ENCODE results near the gene TNFSF8. TPM values are rescaled to one million over a fixed set of nuclear protein-coding genes. Genes with fewer than 3 reads are reported as not detected.

The TNFSF8 gene
- total RNA-seq, 1 experiment from 2014 or later: not detected

- Mint-ChIP-seq H3K27ac (ENCODE audit: low read depth, unreplicated experiment) (no peak overlapping the region), H3K36me3 (ENCODE audit: insufficient read depth, unreplicated experiment) (no peaks in the 10 kb centered on the region), H3K4me3 (ENCODE audit: unreplicated experiment) (no peak overlapping the region), H3K27me3 (ENCODE audit: insufficient read depth, unreplicated experiment) (no peaks in the 10 kb centered on the region), H3K9me3 (ENCODE audit: unreplicated experiment) (no peaks in the 10 kb centered on the region), H3K4me1 (ENCODE audit: insufficient read depth, unreplicated experiment) (no peaks in the 10 kb centered on the region)
- POLR2A ChIA-PET: no interaction called here
- intact Hi-C loops (cut with micrococcal nuclease): no loop called here
- DNase-seq (ENCODE audit: unreplicated experiment): no peak
- CTCF ChIA-PET: interaction anchor here (0.6 to 4.6 kb wide), 12 partner anchors 8 to 941 kb away, joined by 3 to 30 read pairs (median 5); partner anchors contain the start of gene TEX48
- no TSS peak for BruUV-seq (replicated peaks)
- no peak for TF ChIP-seq CTCF (IDR thresholded peaks at IDR 0.05; ENCODE audit: unreplicated experiment)
Measured at GRCh38 chr9:114921171-114921570, 9.2 kb downstream of the TNFSF8 start.

- DNase-seq (ENCODE audit: unreplicated experiment): no peak
- H3K27ac Mint-ChIP-seq (ENCODE audit: low read depth, unreplicated experiment): no peak overlapping the region
- BruUV-seq (replicated peaks): no TSS peak
- no peaks in the 10 kb centered on the region for H3K36me3 Mint-ChIP-seq (ENCODE audit: insufficient read depth, unreplicated experiment)
- H3K4me3 Mint-ChIP-seq (ENCODE audit: unreplicated experiment): no peak overlapping the region
- ChIA-PET POLR2A (no interaction called here), CTCF (interaction anchor here (0.6 to 4.6 kb wide), 6 partner anchors 9 to 376 kb away, joined by 3 to 30 read pairs (median 4); partner anchors contain the start of gene TEX48)
- H3K4me1 Mint-ChIP-seq (ENCODE audit: insufficient read depth, unreplicated experiment): no peaks in the 10 kb centered on the region
- no peaks in the 10 kb centered on the region for H3K27me3 Mint-ChIP-seq (ENCODE audit: insufficient read depth, unreplicated experiment)
- no peaks in the 10 kb centered on the region for H3K9me3 Mint-ChIP-seq (ENCODE audit: unreplicated experiment)
- TF ChIP-seq CTCF (IDR thresholded peaks at IDR 0.05; ENCODE audit: unreplicated experiment): no peak
- intact Hi-C loops (cut with micrococcal nuclease): no loop called here
Measured at GRCh38 chr9:114919611-114920010, 10.8 kb downstream of the TNFSF8 start.

GRCh38 chr9:114916481-114916880 is 13.9 kb downstream of the TNFSF8 start:
- no peak for DNase-seq (ENCODE audit: unreplicated experiment)
- H3K27ac Mint-ChIP-seq (ENCODE audit: low read depth, unreplicated experiment): no peak overlapping the region
- POLR2A ChIA-PET: no interaction called here
- TF ChIP-seq CTCF (IDR thresholded peaks at IDR 0.05; ENCODE audit: unreplicated experiment): no peak
- CTCF ChIA-PET: interaction anchor here (0.5 to 12.0 kb wide), 3 partner anchors 10 to 237 kb away, joined by 3 to 250 read pairs (median 3); partner anchors contain the start of gene TEX48
- intact Hi-C loops (cut with micrococcal nuclease): no loop called here
- H3K4me1 Mint-ChIP-seq (ENCODE audit: insufficient read depth, unreplicated experiment): no peaks in the 10 kb centered on the region
- BruUV-seq (replicated peaks): no TSS peak
- H3K9me3 Mint-ChIP-seq (ENCODE audit: unreplicated experiment): no peaks in the 10 kb centered on the region
- no peaks in the 10 kb centered on the region for H3K27me3 Mint-ChIP-seq (ENCODE audit: insufficient read depth, unreplicated experiment)
- no peaks in the 10 kb centered on the region for H3K36me3 Mint-ChIP-seq (ENCODE audit: insufficient read depth, unreplicated experiment)
- no peak overlapping the region for H3K4me3 Mint-ChIP-seq (ENCODE audit: unreplicated experiment)

GRCh38 chr9:114914139-114914538 is 16.3 kb downstream of the TNFSF8 start:
- no peaks in the 10 kb centered on the region for H3K27me3 Mint-ChIP-seq (ENCODE audit: insufficient read depth, unreplicated experiment)

More at GRCh38 chr9:114914139-114914538, 16.3 kb downstream of the TNFSF8 start:
- H3K4me1 Mint-ChIP-seq (ENCODE audit: insufficient read depth, unreplicated experiment): peaks cover 20% of the 10 kb centered on the region
- H3K9me3 Mint-ChIP-seq (ENCODE audit: unreplicated experiment): no peaks in the 10 kb centered on the region
- no peak overlapping the region for H3K27ac Mint-ChIP-seq (ENCODE audit: low read depth, unreplicated experiment)
- no peak for DNase-seq (ENCODE audit: unreplicated experiment)
- intact Hi-C loops (cut with micrococcal nuclease): loop anchor here (5.0 kb wide), 2 partner anchors 507 to 608 kb away; no protein-coding TSS in a partner anchor
- ChIA-PET CTCF (interaction anchor here (0.5 to 12.0 kb wide), 19 partner anchors 10 to 610 kb away, joined by 3 to 286 read pairs (median 3); partner anchors contain the start of genes TEX48 and TNFSF15), POLR2A (interaction anchor here (0.6 kb wide), 1 partner anchor 236 kb away, joined by 3 read pairs; no protein-coding TSS in a partner anchor)
- BruUV-seq (replicated peaks): no TSS peak
- no peak overlapping the region for H3K4me3 Mint-ChIP-seq (ENCODE audit: unreplicated experiment)
- H3K36me3 Mint-ChIP-seq (ENCODE audit: insufficient read depth, unreplicated experiment): peaks cover 4% of the 10 kb centered on the region
- peak; percentile 34 for TF ChIP-seq CTCF (IDR thresholded peaks at IDR 0.05; ENCODE audit: unreplicated experiment)

All from MCF 10A (cell line).